ENCODE data around the gene NIPSNAP3A. TPM values are rescaled to one million over a fixed set of nuclear protein-coding genes. Genes with fewer than 3 reads are reported as not detected.

The NIPSNAP3A gene
- total RNA-seq (2021; fragmentation: NEBNext Ultra II Directional; extraction: Animal tissue kit (Norgen Biotek cat#: 25700)) (6.9 and 9.3 TPM in 2 replicates), polyA plus RNA-seq (2011; rRNA removed) (4.3 and 9.4 TPM in 2 replicates), polyA minus RNA-seq (2011; rRNA and poly(A)+ RNA removed) (2.4 and 4.0 TPM in 2 replicates)
- polyA plus RNA-seq (2011; cell fraction: cytosol; rRNA removed) = 8.4 TPM
- polyA plus RNA-seq (2011; cell fraction: nucleus; rRNA removed) = 3.1 TPM
- polyA plus RNA-seq (2012, experiment 1 of 2) = 6.6 to 6.7 TPM (median 6.7 TPM) in 4 replicates
- polyA plus RNA-seq (2012, experiment 2 of 2) = 3.5 TPM
- 5.0 TPM for polyA plus RNA-seq (2013, experiment 1 of 2)
- polyA plus RNA-seq (2013, experiment 2 of 2) = 3.9 TPM
- 3.7 TPM for polyA minus RNA-seq (2011; cell fraction: cytosol; rRNA and poly(A)+ RNA removed)
- 3.2 TPM for polyA minus RNA-seq (2011; cell fraction: nucleus; rRNA and poly(A)+ RNA removed)
- long read RNA-seq, experiment 1, transcript NIPSNAP3A-201 (6 exons, 1,633 nt) = major isoform, 11 of 13 reads
- long read RNA-seq, experiment 1, partial matches to known transcripts = 2 of 13 reads
- long read RNA-seq, experiment 1, other reads (novel, unspliced or antisense) = 0 of 13 reads
- long read RNA-seq, experiment 2, transcript NIPSNAP3A-201 (6 exons, 1,633 nt) = major isoform, 8 of 10 reads
- long read RNA-seq, experiment 2, partial matches to known transcripts = 1 of 10 reads
- long read RNA-seq, experiment 2, other reads (novel, unspliced or antisense) = 1 of 10 reads

GRCh38 chr9:104747565-104748358, at the start of gene NIPSNAP3A:
Gene NIPSNAP3A, plus strand, starts transcription at chr9:104747683. Its CDS starts 110 bp downstream, at chr9:104747793.
- Histone ChIP-seq H3K27me3 (replicated peaks in 1 of 4; ENCODE audit: control insufficient read depth in 3 of 4, extremely low read depth in 1 of 4, insufficient read depth in 3 of 4, low read length in 3 of 4) (no peaks in the 10 kb centered on the region), H3K79me1 (ENCODE audit: low read depth, low read length) (no peaks in the 10 kb centered on the region), H3K36me3 (ENCODE audit: control insufficient read depth in 2 of 4, insufficient read depth in 4 of 4, low read length in 3 of 4) (no peaks in the 10 kb centered on the region), H4K20me1 (replicated peaks in 1 of 2; ENCODE audit: control insufficient read depth in 1 of 2, insufficient read depth in 2 of 2, low read length in 2 of 2) (no peaks in the 10 kb centered on the region), H2BK15ac (ENCODE audit: low read length) (no peak within 1 kb of the TSS), H2BK5ac (ENCODE audit: low read depth, low read length) (no peak within 1 kb of the TSS; the same call in 1 of the 2 replicates), H3K4me1 (replicated peaks in 1 of 4; ENCODE audit: control insufficient read depth in 3 of 4, insufficient read depth in 4 of 4, low read length in 3 of 4) (peaks cover 0 to 2% (median 0%) of the 10 kb centered on the region in 4 experiments; a peak in 4 of 7 replicates), H2BK120ac (replicated peaks; ENCODE audit: low read depth, low read length) (no peak within 1 kb of the TSS), H3K9ac (replicated peaks in 1 of 4; ENCODE audit: extremely low read depth in 1 of 4, low read depth in 3 of 4, low read length in 3 of 4) (peak within 1 kb of the TSS in 3 of 4 experiments; percentile 42 to 45 (median 45); a peak in 6 of 7 replicates), H3K23ac (ENCODE audit: insufficient read length) (no peak within 1 kb of the TSS), H3K79me2 (ENCODE audit: control insufficient read depth in 1 of 2, insufficient read depth in 2 of 2, low read length in 2 of 2) (no peaks in the 10 kb centered on the region), H3K14ac (ENCODE audit: insufficient read length) (no peak within 1 kb of the TSS), H3K4ac (replicated peaks; ENCODE audit: insufficient read length, low read depth, low read length) (no peak within 1 kb of the TSS), H2AK5ac (ENCODE audit: low read depth, low read length) (no peak within 1 kb of the TSS), H3K4me2 (ENCODE audit: insufficient read depth in 1 of 2, low read depth in 2 of 2, low read length in 2 of 2) (peak within 1 kb of the TSS; percentile 87 to 91), H3K27ac (ENCODE audit: low read depth, low read length) (peak within 1 kb of the TSS; percentile 16; the same call in 1 of the 2 replicates), H3K9me3 (ENCODE audit: insufficient read depth in 2 of 2, low read depth in 1 of 2, low read length in 1 of 2) (no peaks in the 10 kb centered on the region), H3K4me3 (ENCODE audit: extremely low read depth in 1 of 4, insufficient read depth in 2 of 4, low read depth in 3 of 4, low read length in 4 of 4) (peak within 1 kb of the TSS; percentile 74 to 89 (median 80)), H2BK12ac (ENCODE audit: low read depth, low read length) (no peak within 1 kb of the TSS), H2AFZ (ENCODE audit: low read length) (peak within 1 kb of the TSS; percentile 98), H4K8ac (ENCODE audit: extremely low read depth, insufficient read depth, low read length) (peak within 1 kb of the TSS; percentile 91), H2BK20ac (ENCODE audit: low read length) (no peak within 1 kb of the TSS), H4K91ac (replicated peaks; ENCODE audit: insufficient read length, low read length) (no peak within 1 kb of the TSS), H3K18ac (ENCODE audit: extremely low read depth, low read length) (peak within 1 kb of the TSS; percentile 74; the same call in 1 of the 2 replicates), H3K23me2 (ENCODE audit: low read depth, low read length) (peaks cover 7% of the 10 kb centered on the region; the same call in 1 of the 2 replicates), H4K5ac (ENCODE audit: insufficient read length, low read depth, low read length) (peak within 1 kb of the TSS; percentile 97), H3K56ac (replicated peaks; ENCODE audit: insufficient read length, low read depth, low read length) (peak within 1 kb of the TSS; percentile 82)
- ChIA-PET CTCF (ENCODE audit: partially characterized antibody) (interaction anchor here (0.7 kb wide), 2 partner anchors 10 to 19 kb away, joined by 3 read pairs; no protein-coding TSS in a partner anchor), POLR2A (ENCODE audit: partially characterized antibody) (interaction anchor here (0.8 kb wide), 1 partner anchor 16 kb away, joined by 3 read pairs; the partner anchor contains the start of gene NIPSNAP3B)
- no peak for FAIRE-seq
- DNase-seq (ENCODE audit: low read depth in 1 of 2, low spot score in 2 of 2) = peak in 1 of 2 experiments; percentile 89
- WGBS, 2 experiments (ENCODE audit: extremely low coverage in 1 of 2, insufficient coverage in 1 of 2, insufficient read length in 1 of 2, insufficient replicate concordance in 2 of 2, low coverage in 1 of 2, low lambda C conversion rate in 2 of 2, missing lambda C conversion rate in 1 of 2) = 0% methylated on average over 51 of the region's 71 CpGs; no CpG with 5 or more reads in 1 of the 2 experiments
- TF ChIP-seq NANOG (IDR thresholded peaks at IDR 0.05; ENCODE audit: insufficient read depth, low read depth, low read length, poor library complexity, severe bottlenecking) (no peak), POLR2A (IDR thresholded peaks at IDR 0.05; ENCODE audit: control extremely low read depth in 1 of 2, low read depth in 2 of 2, low read length in 2 of 2) (peak in 1 of 2 experiments; percentile 49; a peak in 1 of 3 replicates), JUN (IDR thresholded peaks at IDR 0.05; ENCODE audit: low read depth, low read length) (no peak), SAP30 (IDR thresholded peaks at IDR 0.05; ENCODE audit: insufficient read depth, insufficient replicate concordance, low read length) (peak; percentile 46), JUND (IDR thresholded peaks at IDR 0.05; ENCODE audit: low read length) (no peak), TAF7 (optimal IDR thresholded peaks at IDR 0.05; ENCODE audit: borderline replicate concordance, low read depth, low read length) (no peak), CBX8 (IDR thresholded peaks at IDR 0.05; ENCODE audit: borderline replicate concordance, low read depth, low read length) (no peak), EP300 (IDR thresholded peaks at IDR 0.05; ENCODE audit: borderline replicate concordance in 1 of 2, low read depth in 2 of 2, low read length in 2 of 2) (no peak)
